Erythroblast (primary cell): ENCODE measurements around the gene DIAPH2.

Source experiments
- GATA1 ChIP-seq: IDR thresholded peaks from 2 replicates; pipeline ENCODE4 v1.6.1; 2011; ENCODE audit warnings: low read depth, mild to moderate bottlenecking, control low read depth, low read length, moderate library complexity
- POLR2A ChIP-seq: IDR thresholded peaks from 2 replicates; pipeline ENCODE4 v1.6.1; 2011; ENCODE audit warnings: mild to moderate bottlenecking, low read length

GRCh38 chrX:97398030-97398551 is 713.4 kb downstream of the DIAPH2 start:
- TF ChIP-seq POLR2A (no peak), GATA1 (no peak)
